GM19025 (cell line): ENCODE results near the gene DERL2.

ENCODE experiments used
- ATAC-seq: cut with Tn5 transposase; IDR thresholded peaks from one replicate; pipeline ENCODE4 v1.9.1; 2021; ENCODE audit warnings: mild to moderate bottlenecking, low read depth, moderate library complexity; ENCODE audit not compliant: unreplicated experiment

The DERL2 gene

GRCh38 chr17:5502552-5502951 lies 16.6 kb upstream of the DERL2 start:
- no peak for ATAC-seq

DNA sequence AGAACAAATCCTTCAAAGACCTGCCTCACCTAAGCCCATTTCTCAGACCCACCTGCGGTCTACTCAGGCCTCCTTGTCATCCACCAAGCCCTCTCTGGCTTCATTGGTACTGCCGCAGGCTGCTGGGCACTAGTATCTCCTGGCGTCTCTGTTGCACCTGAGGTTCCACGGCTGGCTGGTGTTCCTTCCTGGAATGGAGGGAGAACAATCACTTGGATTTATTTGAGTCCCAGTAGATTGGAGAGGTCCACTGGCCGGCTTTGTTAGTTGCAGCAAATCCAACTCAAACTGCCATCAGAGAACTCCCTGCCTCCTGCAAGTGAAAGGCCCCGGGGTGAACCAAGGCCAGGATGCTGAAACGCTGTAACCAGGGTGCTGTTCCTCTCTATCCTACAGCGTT lies 15.7 kb upstream of the DERL2 start:
- no peak for ATAC-seq

- no peak for ATAC-seq
These were observed 14.8 kb upstream of the DERL2 start for GRCh38 chr17:5500589-5501391.

- no peak for ATAC-seq
These were observed 14.2 kb upstream of the DERL2 start for GRCh38 chr17:5500247-5500588.

GRCh38 chr17:5499476-5500231 lies 13.7 kb upstream of the DERL2 start:
- no peak for ATAC-seq

- ATAC-seq: no peak
These were observed 7.0 kb upstream of the DERL2 start for GRCh38 chr17:5492970-5493369.

- ATAC-seq: no peak
These were observed 2.8 kb upstream of the DERL2 start for GRCh38 chr17:5488752-5489151.

GRCh38 chr17:5486206-5487124 lies 487 bp upstream of the DERL2 start, which contains the start of gene MIS12:
TSS of gene MIS12 (plus strand) at chr17:5486566. CDS start at chr17:5488863, 2,297 bp downstream.
- peak; percentile 83 for ATAC-seq

- ATAC-seq: no peak
These were observed 4.5 kb downstream of the DERL2 start for GRCh38 chr17:5481451-5481850.

- ATAC-seq: no peak
These were observed 5.0 kb downstream of the DERL2 start for GRCh38 chr17:5480962-5481361.

DNA sequence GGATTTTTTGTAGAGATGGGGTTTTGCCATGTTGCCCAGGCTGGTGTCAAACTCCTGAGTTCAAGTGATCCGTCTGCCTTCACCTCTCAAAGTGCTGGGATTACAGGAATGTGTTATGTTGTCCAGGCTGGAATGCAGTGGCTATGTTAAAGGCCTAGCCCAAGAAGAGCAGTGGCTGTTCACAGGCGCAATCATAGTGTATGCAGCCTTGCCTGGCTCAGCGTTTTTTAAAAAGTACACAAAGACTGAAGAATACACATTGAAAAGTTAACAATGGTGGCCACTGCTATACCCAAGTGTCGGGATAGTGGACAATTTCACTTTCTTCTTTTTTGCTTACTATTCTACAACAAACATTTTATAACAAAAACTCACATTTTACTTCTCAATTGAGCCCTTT lies 7.0 kb downstream of the DERL2 start:
- no peak for ATAC-seq

DNA sequence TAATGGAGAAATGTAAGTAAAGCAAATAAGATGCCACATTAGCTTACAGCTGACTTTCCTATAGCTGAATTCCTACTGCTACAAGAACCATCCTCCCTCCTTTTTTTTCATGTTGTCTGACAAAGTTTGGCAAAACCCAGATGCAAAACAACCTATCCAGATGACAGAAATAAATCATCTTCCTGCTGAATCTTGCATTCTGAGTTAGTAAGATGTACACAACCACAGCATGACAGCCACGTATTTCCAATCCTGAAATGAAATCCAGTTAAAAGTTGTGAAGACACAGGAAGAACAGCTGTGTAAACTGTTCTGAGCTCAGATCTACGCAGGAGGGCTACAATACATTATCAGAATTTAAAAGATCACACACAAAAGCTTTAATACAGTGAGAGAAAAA lies 12.1 kb downstream of the DERL2 start:
- ATAC-seq: no peak

- no peak for ATAC-seq
These were observed 13.5 kb downstream of the DERL2 start for GRCh38 chr17:5472511-5472910.

GRCh38 chr17:5468075-5468473 lies 17.9 kb downstream of the DERL2 start:
- no peak for ATAC-seq

DNA sequence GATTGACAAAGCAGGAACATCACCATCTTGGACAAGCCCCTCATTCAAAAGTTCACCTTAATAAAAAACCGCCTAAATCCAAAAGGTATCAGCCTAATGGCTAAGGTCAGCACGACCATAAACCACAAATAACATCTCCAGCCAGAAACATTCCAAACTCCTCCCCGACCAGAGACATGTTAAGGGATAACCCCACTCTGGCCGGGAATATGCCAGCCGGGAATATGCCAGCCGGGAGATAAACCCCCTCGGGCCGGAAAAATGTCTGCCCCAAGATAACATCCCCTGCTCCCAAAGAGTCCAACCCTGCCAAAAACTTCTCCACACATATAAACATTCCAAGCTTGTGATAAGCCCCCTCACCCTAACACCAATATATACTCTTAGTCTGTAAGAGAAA lies 18.6 kb downstream of the DERL2 start:
- ATAC-seq: no peak

- no peak for ATAC-seq
These were observed 19.7 kb downstream of the DERL2 start for GRCh38 chr17:5466295-5466694.

DNA sequence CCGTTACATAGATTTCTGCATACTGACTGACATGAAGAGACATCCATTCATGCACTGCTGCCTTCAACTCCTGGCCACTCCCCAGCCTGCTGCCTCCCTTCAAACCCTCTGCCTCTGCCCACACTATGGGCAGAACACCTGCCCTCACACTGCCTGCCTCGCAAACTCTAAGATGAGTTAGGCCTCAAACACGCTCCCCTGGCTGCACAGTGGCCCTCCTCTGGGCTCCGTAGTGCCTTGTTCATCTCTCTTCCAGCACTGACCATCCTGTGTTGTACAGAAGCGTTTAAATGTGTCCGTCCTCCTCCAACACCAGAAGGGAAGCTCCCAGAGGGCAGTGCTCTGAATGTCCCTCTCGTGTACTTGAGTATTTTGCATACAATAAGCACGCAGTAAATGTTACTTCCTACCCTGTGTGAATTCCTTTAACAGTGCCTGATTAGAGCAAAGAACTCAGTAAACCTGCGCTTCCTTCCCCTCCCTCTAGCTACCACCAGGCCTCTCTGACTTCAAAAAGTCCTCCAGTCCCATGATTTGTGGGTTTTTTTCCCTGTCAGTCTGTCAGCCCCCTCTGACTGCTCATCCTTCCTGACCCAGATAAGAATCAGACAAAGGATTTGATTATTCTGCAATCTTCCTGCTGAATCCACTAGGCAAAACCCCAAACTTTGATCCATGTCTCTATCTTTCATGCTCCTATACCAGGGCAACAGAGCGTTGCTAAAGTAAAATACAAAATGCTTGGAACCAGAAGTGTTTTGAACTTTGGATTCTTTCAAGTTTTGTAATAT lies 21.1 kb downstream of the DERL2 start:
- ATAC-seq: no peak

DNA sequence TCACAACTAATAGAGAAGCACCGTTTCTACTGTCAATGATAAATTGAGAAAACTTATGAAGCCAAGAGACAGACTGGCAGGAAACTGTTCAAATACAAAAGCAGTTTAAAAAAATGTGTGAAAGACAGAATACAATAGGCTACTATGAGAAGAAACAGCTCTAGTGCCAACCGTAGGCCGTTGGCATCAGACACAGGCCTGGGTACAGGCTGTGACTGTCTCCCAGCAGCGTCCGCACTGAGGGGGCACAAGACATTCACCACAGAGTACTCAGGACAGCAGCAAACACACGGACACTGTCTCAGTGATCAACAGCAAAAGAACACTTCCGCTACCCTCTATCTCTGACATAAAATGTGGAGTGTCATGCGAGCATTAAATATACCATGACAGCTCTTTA lies 39.2 kb downstream of the DERL2 start:
- ATAC-seq: no peak

DNA sequence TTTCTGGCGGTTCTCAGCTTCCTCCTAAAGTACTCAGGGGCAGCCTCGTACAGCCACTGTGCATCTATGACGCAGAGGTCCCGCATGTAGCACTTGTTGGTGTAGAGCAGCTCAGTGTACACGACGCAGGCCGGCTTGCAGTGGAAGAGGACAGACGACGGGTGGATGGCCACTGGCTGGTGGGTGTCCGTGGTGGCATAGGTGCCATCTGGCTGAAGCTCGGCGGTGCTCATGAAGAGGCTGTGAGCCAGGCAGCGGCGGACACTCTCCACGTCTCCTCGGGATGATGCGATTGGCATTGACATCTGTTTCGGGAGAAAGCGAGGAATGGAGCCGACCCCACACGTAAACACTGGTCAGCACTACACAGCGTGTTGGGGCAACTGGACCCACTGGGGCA lies 41.8 kb downstream of the DERL2 start:
- no peak for ATAC-seq

DNA sequence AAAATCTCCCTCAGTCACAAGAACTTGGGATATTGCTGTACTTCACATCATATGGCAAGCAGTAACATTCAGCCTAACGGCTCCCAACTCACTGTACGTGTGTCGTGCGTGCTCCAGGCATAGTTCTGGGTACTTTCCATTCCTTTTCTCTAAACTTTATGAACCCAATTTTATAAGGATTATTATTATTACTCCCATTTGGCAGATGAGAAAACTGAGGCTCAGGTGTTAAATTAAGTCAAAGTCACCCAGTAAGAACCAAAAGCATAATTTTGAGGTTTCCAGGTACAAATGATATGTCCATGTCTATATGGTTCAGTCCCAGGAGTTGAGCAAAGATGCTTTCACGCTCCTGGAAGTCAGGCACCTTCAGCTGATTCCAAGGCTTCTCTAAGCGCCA lies 42.2 kb downstream of the DERL2 start:
- ATAC-seq: no peak
